Lower lobe of right lung (tissue), 2 donors: Measurements from ENCODE around the gene RNASEH1. TPM values are rescaled to one million over a fixed set of nuclear protein-coding genes. Genes with fewer than 3 reads are reported as not detected.
"Not testable (repeated sequence)": the region's sequence is repeated elsewhere in the genome, so short reads cannot be mapped to it uniquely, and the experiment has no call there.

Source experiments
- ATAC-seq, 2 donors: fragments of 200-7000 bp; cut with Tn5 transposase; one replicate each; pipeline ENCODE4 v1.9.1; 2020 to 2022; ENCODE audit warnings: mild to moderate bottlenecking in 2 of 2, moderate library complexity in 2 of 2
- DNase-seq: peaks from one replicate; pipeline ENCODE4 v3.0.0-alpha.2; 2020
- H3K27ac ChIP-seq: fragments of 200-600 bp; one replicate; pipeline ENCODE4 v1.8.0; 2022
- H3K27me3 ChIP-seq: fragments of 200-600 bp; one replicate; pipeline ENCODE4 v1.8.0; 2022; ENCODE audit warnings: low read depth
- H3K36me3 ChIP-seq: fragments of 200-600 bp; one replicate; pipeline ENCODE4 v1.8.0; 2022; ENCODE audit warnings: mild to moderate bottlenecking
- H3K4me1 ChIP-seq: fragments of 200-600 bp; one replicate; pipeline ENCODE4 v1.8.0; 2022
- H3K4me3 ChIP-seq: fragments of 200-600 bp; one replicate; pipeline ENCODE4 v1.8.0; 2022; ENCODE audit warnings: mild to moderate bottlenecking
- H3K9me3 ChIP-seq: fragments of 200-600 bp; one replicate; pipeline ENCODE4 v1.8.0; 2022
- CTCF ChIP-seq: fragments of 200-600 bp; IDR thresholded peaks from one replicate; pipeline ENCODE4 v1.8.0; 2022; ENCODE audit warnings: antibody characterized with exemption, mild to moderate bottlenecking
- intact Hi-C: fragments of 100-400 bp; cut with DNase I; formaldehyde crosslinking; loops from one replicate; pipeline ENCODE4 v1.11.0; 2022
- total RNA-seq: library from RNA; stranded (reverse); fragmentation: NEBNext Ultra II Directional; extraction: Animal tissue kit (Norgen Biotek cat#: 25700); gene quantifications from one replicate; pipeline ENCODE4 v1.2.1, GENCODE V29; 2021
- donor health status: DM: no; HTN: yes; CAD: no; lungs with severe emphysema.

The RNASEH1 gene
- total RNA-seq, 1 donor from 2014 or later, result 17.3 TPM

GRCh38 chr2:3581367-3582262 is 23.5 kb upstream of the RNASEH1 start:
- intact Hi-C loops, result no loop called here
- no peak overlapping the region for H3K27ac ChIP-seq
- no peak overlapping the region for H3K4me3 ChIP-seq
- ATAC-seq (no peak), DNase-seq (no peak)
- no peak for TF ChIP-seq CTCF
- no peaks in the 10 kb centered on the region for H3K27me3 ChIP-seq
- H3K4me1 ChIP-seq, result peaks cover 32% of the 10 kb centered on the region
- peaks cover 81% of the 10 kb centered on the region for H3K36me3 ChIP-seq
- no peaks in the 10 kb centered on the region for H3K9me3 ChIP-seq

GRCh38 chr2:3580449-3580848 is 22.3 kb upstream of the RNASEH1 start:
- H3K27me3 ChIP-seq, result no peaks in the 10 kb centered on the region
- H3K4me1 ChIP-seq, result peaks cover 38% of the 10 kb centered on the region
- DNase-seq (no peak), ATAC-seq (no peak)
- no peak overlapping the region for H3K27ac ChIP-seq
- no peak for TF ChIP-seq CTCF
- peaks cover 83% of the 10 kb centered on the region for H3K36me3 ChIP-seq
- H3K9me3 ChIP-seq, result no peaks in the 10 kb centered on the region
- H3K4me3 ChIP-seq, result no peak overlapping the region
- intact Hi-C loops, result no loop called here

GRCh38 chr2:3578987-3579386 is 20.9 kb upstream of the RNASEH1 start:
- no peak for DNase-seq
- Histone ChIP-seq H3K27ac (no peak overlapping the region), H3K27me3 (no peaks in the 10 kb centered on the region), H3K36me3 (peaks cover 78% of the 10 kb centered on the region), H3K9me3 (no peaks in the 10 kb centered on the region), H3K4me1 (peaks cover 45% of the 10 kb centered on the region), H3K4me3 (no peak overlapping the region)
- TF ChIP-seq CTCF, result no peak
- intact Hi-C loops, result no loop called here
- ATAC-seq, result no peak

GRCh38 chr2:3576263-3576630 is 18.1 kb upstream of the RNASEH1 start:
- peaks cover 45% of the 10 kb centered on the region for H3K4me1 ChIP-seq

GRCh38 chr2:3575534-3576262 is 17.6 kb upstream of the RNASEH1 start:
- ATAC-seq (peak; percentile 47 to 61), DNase-seq (peak; percentile 57)
- TF ChIP-seq CTCF, result no peak
- H3K27me3 ChIP-seq, result no peaks in the 10 kb centered on the region
- H3K36me3 ChIP-seq, result peaks cover 45% of the 10 kb centered on the region
- H3K4me1 ChIP-seq, result peaks cover 45% of the 10 kb centered on the region
- intact Hi-C loops, result no loop called here
- peak overlapping the region; percentile 90 for H3K27ac ChIP-seq
- peak overlapping the region; percentile 92 for H3K4me3 ChIP-seq
- H3K9me3 ChIP-seq, result no peaks in the 10 kb centered on the region

More at GRCh38 chr2:3576263-3576630, 18.1 kb upstream of the RNASEH1 start:
- H3K27me3 ChIP-seq, ATAC-seq, H3K9me3 ChIP-seq, DNase-seq, intact Hi-C loops: not testable (repeated sequence)
- Histone ChIP-seq H3K36me3 (peaks cover 50% of the 10 kb centered on the region), H3K27ac (peak overlapping the region; percentile 90), H3K4me3 (peak overlapping the region; percentile 92)

- H3K4me1 ChIP-seq, result peaks cover 42% of the 10 kb centered on the region
- H3K36me3 ChIP-seq, result peaks cover 29% of the 10 kb centered on the region
- no peaks in the 10 kb centered on the region for H3K9me3 ChIP-seq
- no peak for TF ChIP-seq CTCF
- DNase-seq (no peak), ATAC-seq (no peak)
- H3K27ac ChIP-seq, result no peak overlapping the region
- no peaks in the 10 kb centered on the region for H3K27me3 ChIP-seq
- intact Hi-C loops, result no loop called here
- H3K4me3 ChIP-seq, result peak overlapping the region; percentile 92
Measured at GRCh38 chr2:3574155-3574554, 16.0 kb upstream of the RNASEH1 start.
